HUES6 (cell line): ENCODE results near the gene FAM163A.
"Not testable (repeated sequence)": the region's sequence is repeated elsewhere in the genome, so short reads cannot be mapped to it uniquely, and the experiment has no call there.

Experiments
- H3K27ac ChIP-seq: 2 replicates; pipeline ENCODE4 v1.7.0; 2013; ENCODE audit warnings: low read depth, mild to moderate bottlenecking, low read length, inconsistent platforms
- H3K27me3 ChIP-seq: 2 replicates; pipeline ENCODE4 v1.6.1; 2013; ENCODE audit warnings: low read length; ENCODE audit not compliant: control insufficient read depth, insufficient read depth
- H3K36me3 ChIP-seq: 2 replicates; pipeline ENCODE4 v1.6.1; 2013; ENCODE audit warnings: low read length; ENCODE audit not compliant: control insufficient read depth, insufficient read depth
- H3K4me1 ChIP-seq: 2 replicates; pipeline ENCODE4 v1.6.1; 2013; ENCODE audit warnings: low read length; ENCODE audit not compliant: control insufficient read depth, insufficient read depth
- H3K4me3 ChIP-seq: 2 replicates; pipeline ENCODE4 v1.5.1; 2013; ENCODE audit warnings: low read depth, low read length
- H3K9ac ChIP-seq: one replicate; pipeline ENCODE4 v1.6.1; 2013; ENCODE audit warnings: mild to moderate bottlenecking, low read length
- H3K9me3 ChIP-seq: 2 replicates; pipeline ENCODE4 v1.6.1; 2013; ENCODE audit warnings: low read depth, low read length; ENCODE audit not compliant: control insufficient read depth, insufficient read depth

FAM163A gene

GRCh38 chr1:179742717-179743678 is at the start of gene FAM163A:
Gene FAM163A, plus strand, starts transcription at chr1:179743291. Its CDS starts 69,807 bp downstream, at chr1:179813098.
- Histone ChIP-seq H3K9ac (no peak within 1 kb of the TSS), H3K4me3 (peak within 1 kb of the TSS; percentile 59), H3K9me3 (no peaks in the 10 kb centered on the region), H3K27me3 (peaks cover 92% of the 10 kb centered on the region), H3K36me3 (no peaks in the 10 kb centered on the region), H3K4me1 (0 out of 2 replicates have a peak, but pooled peaks cover 5% of the 10 kb centered on the region), H3K27ac (no peak within 1 kb of the TSS)

- H3K4me1 ChIP-seq, H3K27ac ChIP-seq, H3K36me3 ChIP-seq, H3K27me3 ChIP-seq, H3K4me3 ChIP-seq, H3K9ac ChIP-seq, H3K9me3 ChIP-seq: not testable (repeated sequence)
Observed at GRCh38 chr1:179694530-179694929, 48.6 kb upstream of the FAM163A start.

GRCh38 chr1:179702946-179703539 is 40.0 kb upstream of the FAM163A start:
- Histone ChIP-seq H3K36me3 (no peaks in the 10 kb centered on the region), H3K27ac (no peak overlapping the region), H3K9ac (no peak overlapping the region), H3K27me3 (no peaks in the 10 kb centered on the region), H3K4me3 (no peak overlapping the region), H3K4me1 (no peaks in the 10 kb centered on the region), H3K9me3 (no peaks in the 10 kb centered on the region)

- no peak overlapping the region for H3K9ac ChIP-seq
- no peak overlapping the region for H3K4me3 ChIP-seq
- H3K36me3 ChIP-seq = no peaks in the 10 kb centered on the region
- no peaks in the 10 kb centered on the region for H3K4me1 ChIP-seq
- no peaks in the 10 kb centered on the region for H3K9me3 ChIP-seq
- no peaks in the 10 kb centered on the region for H3K27me3 ChIP-seq
- H3K27ac ChIP-seq = no peak overlapping the region
Observed at GRCh38 chr1:179706339-179706941, 36.7 kb upstream of the FAM163A start.

GRCh38 chr1:179707406-179707805 is 35.7 kb upstream of the FAM163A start:
- Histone ChIP-seq H3K9me3 (no peaks in the 10 kb centered on the region), H3K27me3 (no peaks in the 10 kb centered on the region), H3K4me3 (no peak overlapping the region), H3K36me3 (no peaks in the 10 kb centered on the region), H3K9ac (no peak overlapping the region), H3K27ac (no peak overlapping the region), H3K4me1 (no peaks in the 10 kb centered on the region)

GRCh38 chr1:179708434-179709195 is 34.5 kb upstream of the FAM163A start:
- Histone ChIP-seq H3K27ac (no peak overlapping the region), H3K36me3 (no peaks in the 10 kb centered on the region), H3K4me1 (no peaks in the 10 kb centered on the region), H3K9ac (no peak overlapping the region), H3K4me3 (no peak overlapping the region), H3K9me3 (no peaks in the 10 kb centered on the region; the same call in 1 of the 2 replicates), H3K27me3 (no peaks in the 10 kb centered on the region)

GRCh38 chr1:179709841-179710329 is 33.2 kb upstream of the FAM163A start:
- no peaks in the 10 kb centered on the region for H3K4me1 ChIP-seq
- no peak overlapping the region for H3K27ac ChIP-seq
- no peak overlapping the region for H3K9ac ChIP-seq
- no peaks in the 10 kb centered on the region for H3K27me3 ChIP-seq
- H3K9me3 ChIP-seq = peaks cover 7% of the 10 kb centered on the region; the same call in 1 of the 2 replicates
- H3K36me3 ChIP-seq = no peaks in the 10 kb centered on the region
- no peak overlapping the region for H3K4me3 ChIP-seq

GRCh38 chr1:179714159-179714558 is 28.9 kb upstream of the FAM163A start:
- Histone ChIP-seq H3K27ac (no peak overlapping the region), H3K4me1 (no peaks in the 10 kb centered on the region), H3K9me3 (peaks cover 15% of the 10 kb centered on the region; the same call in 1 of the 2 replicates), H3K36me3 (no peaks in the 10 kb centered on the region), H3K4me3 (no peak overlapping the region), H3K27me3 (no peaks in the 10 kb centered on the region), H3K9ac (no peak overlapping the region)

GRCh38 chr1:179714623-179715022 is 28.5 kb upstream of the FAM163A start:
- H3K4me3 ChIP-seq = no peak overlapping the region
- peaks cover 15% of the 10 kb centered on the region; the same call in 1 of the 2 replicates for H3K9me3 ChIP-seq
- no peaks in the 10 kb centered on the region for H3K27me3 ChIP-seq
- no peaks in the 10 kb centered on the region for H3K4me1 ChIP-seq
- H3K27ac ChIP-seq = no peak overlapping the region
- no peak overlapping the region for H3K9ac ChIP-seq
- H3K36me3 ChIP-seq = no peaks in the 10 kb centered on the region

GRCh38 chr1:179719272-179719671 is 23.8 kb upstream of the FAM163A start:
- Histone ChIP-seq H3K4me1 (no peaks in the 10 kb centered on the region), H3K9ac (no peak overlapping the region), H3K4me3 (no peak overlapping the region), H3K27me3 (no peaks in the 10 kb centered on the region), H3K9me3 (peaks cover 11% of the 10 kb centered on the region; the same call in 1 of the 2 replicates), H3K27ac (no peak overlapping the region), H3K36me3 (no peaks in the 10 kb centered on the region)
